ENCODE results near the gene UNC5C.

- no peak for TF ChIP-seq CTCF (IDR thresholded peaks at IDR 0.05)
- no peak for TF ChIP-seq POLR2A (IDR thresholded peaks at IDR 0.05)
These were observed 41.6 kb downstream of the UNC5C start for GRCh38 chr4:95507147-95507546.

All from uterus (tissue), 2 donors.